CD4-positive, alpha-beta T cell treated with Interleukin-17A for 4 hours (primary cell): ENCODE measurements around the gene ZGPAT.
A peak's percentile ranks its signal among the peaks of the same experiment; 100 is the strongest.

Experiments
- DNase-seq: peaks from one replicate; pipeline ENCODE4 v3.0.0-alpha.2; 2020; ENCODE audit warnings: mixed read lengths

The ZGPAT gene

GRCh38 chr20:63678667-63679465, 29.0 kb upstream of the ZGPAT start:
- DNase-seq: no peak

- no peak for DNase-seq
Observed at GRCh38 chr20:63679799-63680305, 28.0 kb upstream of the ZGPAT start.

- no peak for DNase-seq
Observed at GRCh38 chr20:63680427-63680826, 27.4 kb upstream of the ZGPAT start.

- DNase-seq: no peak
Observed at GRCh38 chr20:63680857-63681608, 26.8 kb upstream of the ZGPAT start.

- DNase-seq: no peak
Observed at GRCh38 chr20:63681609-63682142, 26.2 kb upstream of the ZGPAT start.

GRCh38 chr20:63682384-63683139, 25.3 kb upstream of the ZGPAT start:
- no peak for DNase-seq

- DNase-seq: no peak
Observed at GRCh38 chr20:63685269-63686026, 22.4 kb upstream of the ZGPAT start.

- no peak for DNase-seq
Observed at GRCh38 chr20:63686094-63686491, 21.7 kb upstream of the ZGPAT start.

- peak; percentile 46 for DNase-seq
Observed at GRCh38 chr20:63686492-63687321, 21.1 kb upstream of the ZGPAT start.

- DNase-seq: no peak
Observed at GRCh38 chr20:63687419-63688178, 20.2 kb upstream of the ZGPAT start.

GRCh38 chr20:63688228-63689045, 19.4 kb upstream of the ZGPAT start:
- DNase-seq: no peak

- no peak for DNase-seq
Observed at GRCh38 chr20:63689046-63690002, 18.5 kb upstream of the ZGPAT start.

GRCh38 chr20:63690003-63690897, 17.6 kb upstream of the ZGPAT start:
- no peak for DNase-seq

- no peak for DNase-seq
Observed at GRCh38 chr20:63690898-63691710, 16.7 kb upstream of the ZGPAT start.

GRCh38 chr20:63691711-63692435, 16.0 kb upstream of the ZGPAT start:
- no peak for DNase-seq
